Activated effector memory CD4-positive, alpha-beta T cell treated with anti-CD3 and anti-CD28 coated beads, Interleukin-2, amount 50 U/mL, for 16 hours (primary cell): ENCODE data around the gene RHEBL1.

ENCODE experiments used
- DNase-seq: peaks from one replicate; pipeline ENCODE4 v3.0.0-alpha.2; 2020

RHEBL1 gene

DNA sequence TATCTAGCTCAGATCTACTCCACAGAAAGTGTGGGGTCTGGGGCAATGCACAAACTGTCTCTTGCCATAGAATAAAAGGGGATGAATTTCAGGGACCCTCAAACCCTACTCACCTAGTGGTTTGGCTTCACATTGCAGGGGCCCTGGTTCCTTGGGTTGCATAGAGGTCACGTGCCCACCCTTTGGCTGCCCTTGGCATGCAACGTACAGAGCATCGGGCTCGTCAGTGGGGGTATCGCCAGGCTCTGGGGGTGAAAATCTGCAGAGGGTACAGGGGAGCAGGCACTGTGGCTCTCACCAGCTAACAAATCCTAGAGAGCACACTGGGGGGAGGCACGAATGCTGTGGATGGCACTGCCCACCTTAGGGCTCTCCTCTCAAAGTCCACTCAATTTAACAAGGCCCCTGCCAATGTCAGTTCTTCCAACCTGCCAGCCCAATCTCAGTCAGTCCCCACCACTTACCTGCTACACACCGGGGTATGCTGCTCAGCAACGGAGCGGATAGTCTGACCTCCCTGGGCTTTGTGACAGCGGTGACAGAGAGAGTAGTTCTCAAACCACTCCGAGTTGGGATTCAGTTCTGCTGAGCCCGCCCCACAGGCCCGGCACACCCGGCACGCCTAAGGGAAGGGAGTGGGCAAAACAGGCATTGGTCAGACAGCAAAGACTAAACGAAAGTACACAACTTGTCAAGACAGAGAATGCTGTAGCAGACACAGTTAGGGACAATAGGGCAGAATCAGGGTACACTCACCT is 17.1 kb downstream of the RHEBL1 start:
- DNase-seq = no peak

DNA sequence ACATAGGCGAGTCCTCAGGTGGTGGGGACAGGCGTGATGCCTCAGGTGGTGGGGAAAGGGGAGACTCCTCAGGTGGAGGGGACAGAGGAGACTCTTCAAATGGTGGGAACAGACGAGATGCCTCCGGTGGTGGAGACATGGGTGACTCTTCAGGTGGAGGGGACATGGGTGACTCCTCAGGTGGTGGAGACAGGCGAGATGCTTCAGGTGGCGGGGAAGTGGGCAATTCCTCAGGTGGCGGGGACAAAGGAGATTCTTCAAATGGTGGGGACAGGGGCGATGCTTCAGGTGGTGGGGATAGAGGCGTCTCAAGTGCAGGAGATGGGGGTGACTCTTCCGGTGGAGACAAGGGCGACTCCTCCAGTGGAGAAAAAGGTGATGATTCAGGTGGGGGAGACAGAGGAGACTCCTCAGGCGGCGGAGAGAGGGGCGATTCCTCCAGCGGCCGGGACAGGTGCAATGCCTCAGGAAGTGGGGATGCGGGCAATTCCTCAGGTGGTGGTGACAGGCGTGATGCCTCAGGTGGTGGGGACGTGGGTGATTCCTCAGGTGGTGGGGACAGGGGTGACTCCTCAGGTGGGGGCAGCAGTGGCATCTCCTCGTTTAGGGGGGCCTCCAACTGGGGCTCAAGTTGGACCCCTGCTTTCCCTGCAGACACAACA is 17.9 kb downstream of the RHEBL1 start:
- DNase-seq = no peak

DNA sequence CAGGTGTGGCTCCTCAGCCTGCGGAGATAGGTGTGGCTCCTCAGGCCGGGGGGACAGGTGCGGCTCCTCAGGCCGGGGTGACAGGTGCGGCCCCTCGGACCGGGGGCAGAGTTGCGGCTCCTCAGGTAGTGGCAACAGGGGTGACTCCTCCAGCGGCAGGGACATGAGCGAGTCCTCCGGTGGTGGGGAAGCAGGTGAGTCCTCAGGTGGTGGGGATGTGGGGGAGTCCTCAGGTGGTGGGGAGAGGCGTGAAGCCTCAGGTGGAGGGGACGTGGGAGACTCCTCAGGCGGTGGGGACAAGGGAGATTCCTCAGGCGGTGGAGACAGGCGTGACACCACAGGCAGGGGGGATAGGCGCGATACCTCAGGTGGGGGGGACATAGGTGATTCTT is 18.4 kb downstream of the RHEBL1 start:
- peak; percentile 60 for DNase-seq

DNA sequence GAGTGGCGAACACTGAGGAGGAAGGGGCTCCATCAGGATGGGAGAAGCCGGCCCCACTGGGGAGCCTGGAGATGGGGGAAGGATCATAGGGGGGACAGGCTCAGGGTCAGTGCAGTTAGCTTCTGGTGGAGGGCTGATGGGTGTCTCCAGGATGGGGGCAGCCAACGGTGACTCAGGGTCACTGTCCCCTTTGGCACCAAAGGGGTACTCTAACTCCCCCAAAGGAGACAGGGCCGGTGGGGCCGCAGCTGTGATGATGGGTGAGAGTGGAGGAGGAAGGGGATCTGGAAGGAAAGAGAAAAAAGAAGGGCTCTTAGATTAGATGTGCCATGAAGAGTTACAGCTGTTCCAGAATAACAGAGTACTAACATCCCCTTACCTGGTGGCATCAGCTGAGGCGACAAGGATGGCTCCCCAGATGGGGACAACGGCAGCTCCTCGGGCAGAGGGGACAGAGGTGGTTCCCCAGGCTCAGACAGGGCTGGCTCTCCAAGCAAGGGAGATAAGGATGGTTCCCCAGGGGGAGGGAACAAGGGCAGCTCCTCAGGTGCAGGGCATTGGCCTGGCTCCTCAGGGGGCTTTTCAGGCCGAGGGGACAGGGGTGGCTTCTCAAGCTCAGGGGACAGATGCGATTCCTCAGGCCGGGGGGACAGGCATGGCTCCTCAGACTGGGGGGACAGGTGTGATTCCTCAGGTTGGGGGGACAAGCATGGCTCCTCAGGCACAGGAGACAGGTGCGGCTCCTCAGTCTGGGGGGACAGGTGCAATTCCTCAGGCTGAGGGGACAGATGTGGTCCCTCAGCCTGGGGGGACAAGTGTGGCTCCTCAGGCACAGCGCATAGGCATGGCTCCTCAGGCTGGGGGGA is 19.0 kb downstream of the RHEBL1 start:
- no peak for DNase-seq

DNA sequence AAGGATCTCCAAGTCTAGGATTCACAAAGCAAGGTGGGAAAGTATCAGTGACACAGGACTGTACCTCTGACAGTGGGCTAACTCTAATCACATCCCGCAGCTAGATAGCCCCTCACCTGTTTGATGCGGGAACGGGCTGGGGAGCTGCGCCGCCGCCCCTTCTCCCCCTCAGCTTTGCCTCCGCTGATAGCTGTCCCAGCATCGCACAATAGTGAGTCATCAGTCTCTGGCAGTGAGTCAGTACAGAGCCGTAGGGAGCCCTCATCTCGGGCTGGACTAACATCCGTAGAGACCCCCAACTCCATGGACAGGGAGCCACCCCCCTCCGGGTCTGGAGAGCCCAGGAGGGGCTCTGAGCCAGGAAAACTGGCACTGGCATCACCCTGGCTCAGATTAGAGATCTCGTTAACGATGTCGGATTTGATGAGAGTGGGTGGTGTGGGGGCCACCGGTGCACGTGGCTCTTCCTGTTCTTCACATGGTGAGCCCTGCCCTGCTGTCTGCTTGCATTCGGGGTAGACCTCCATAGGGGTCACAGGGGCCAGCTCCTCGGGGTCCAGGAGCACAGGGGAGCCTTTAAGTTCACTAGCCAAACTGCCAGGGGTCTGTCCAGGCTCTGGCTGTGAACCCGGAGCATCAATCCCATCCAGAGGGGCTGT is 20.1 kb downstream of the RHEBL1 start:
- no peak for DNase-seq

DNA sequence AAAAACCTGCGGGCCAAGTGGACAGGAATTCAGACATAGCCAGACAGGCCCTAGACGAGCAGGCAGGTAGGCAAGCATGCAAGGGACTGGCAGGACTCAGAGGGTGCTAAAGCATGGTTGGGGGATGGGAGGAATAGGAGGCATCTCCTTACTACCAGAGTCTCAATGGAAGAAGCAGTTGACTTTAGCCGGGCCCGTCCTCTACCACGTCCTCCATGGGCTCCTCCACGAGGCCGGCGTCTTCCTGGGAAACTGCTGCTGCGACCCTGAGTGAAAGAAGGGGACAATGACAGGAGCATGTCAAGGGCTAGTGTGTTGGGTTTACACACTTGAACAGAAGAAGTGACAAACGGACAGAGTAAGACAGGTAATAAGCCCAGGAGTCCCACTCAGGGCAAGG is 20.8 kb downstream of the RHEBL1 start:
- DNase-seq = no peak

DNA sequence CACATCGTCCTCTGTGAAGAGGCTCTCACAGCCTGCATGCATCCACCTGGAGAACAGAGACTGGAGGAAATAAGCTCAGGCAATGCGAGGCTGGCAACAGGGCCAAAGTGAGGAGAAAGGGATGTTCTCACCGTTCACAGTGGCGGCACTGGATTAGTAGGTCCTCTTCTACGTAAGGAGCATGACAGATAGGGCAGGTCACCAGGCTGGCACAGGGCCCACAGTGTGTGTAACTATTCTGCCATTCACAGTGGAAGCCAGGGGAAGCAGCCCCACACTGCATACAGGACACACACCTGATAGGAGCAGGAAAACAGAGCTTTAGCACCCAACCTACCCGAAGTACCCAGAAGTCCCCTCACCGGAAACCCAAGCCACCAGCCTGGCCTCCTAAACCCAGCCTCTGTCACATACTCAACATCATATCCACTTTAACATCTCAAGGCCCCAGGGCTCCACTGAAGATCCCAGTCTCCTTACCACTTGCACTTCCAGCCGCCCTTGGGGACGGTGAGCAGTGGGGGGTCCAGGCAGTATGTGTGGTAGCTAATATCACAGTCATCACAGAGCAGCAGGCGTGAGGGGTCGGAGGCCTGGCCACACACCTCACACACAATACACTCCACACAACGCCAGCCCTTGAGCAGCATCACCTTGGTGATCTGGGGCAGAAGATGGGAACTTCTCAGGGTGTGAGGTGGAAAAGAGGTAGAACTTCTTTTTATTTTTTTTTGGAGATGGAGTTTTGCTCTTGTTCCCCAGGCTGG is 23.5 kb downstream of the RHEBL1 start:
- no peak for DNase-seq

DNA sequence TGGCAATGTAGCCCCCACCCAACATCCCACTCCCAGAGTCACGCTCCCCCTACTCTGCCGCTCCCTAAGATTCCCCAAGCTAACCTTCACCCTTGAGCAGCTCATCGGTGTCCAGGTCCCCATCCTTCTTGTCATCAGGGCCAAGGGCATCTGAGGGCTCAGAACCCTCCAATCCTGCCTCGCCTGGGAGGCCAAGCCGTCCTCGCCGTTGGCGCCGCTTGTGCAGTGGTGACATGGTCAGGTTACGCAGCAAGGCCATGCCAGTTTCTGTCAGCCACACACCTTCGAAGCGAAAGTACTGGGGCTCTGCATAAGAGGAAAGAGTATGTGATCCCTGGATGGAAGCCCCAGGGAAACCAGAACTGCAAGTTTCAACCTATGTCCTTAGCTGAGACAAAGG is 25.1 kb downstream of the RHEBL1 start:
- no peak for DNase-seq

DNA sequence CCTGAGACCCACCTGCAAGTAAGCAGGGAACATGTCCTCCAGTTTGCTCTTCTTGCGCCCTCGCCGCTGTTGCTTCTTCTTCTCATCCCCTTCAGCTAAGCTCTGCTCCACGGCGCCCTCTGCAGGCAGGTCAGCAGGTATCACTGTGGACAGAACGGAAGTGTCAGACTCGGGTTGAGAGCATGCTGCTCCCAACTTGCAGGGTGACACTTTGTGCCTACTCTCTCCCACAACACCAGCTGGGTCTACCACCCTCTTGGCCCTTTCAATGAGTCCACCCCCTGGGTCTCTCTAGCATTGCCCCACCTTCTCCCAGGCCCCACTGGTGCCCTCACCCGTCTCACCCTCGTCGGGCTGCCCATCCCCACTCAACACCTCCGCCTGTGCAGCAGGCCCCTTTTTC is 25.9 kb downstream of the RHEBL1 start:
- peak; percentile 91 for DNase-seq

DNA sequence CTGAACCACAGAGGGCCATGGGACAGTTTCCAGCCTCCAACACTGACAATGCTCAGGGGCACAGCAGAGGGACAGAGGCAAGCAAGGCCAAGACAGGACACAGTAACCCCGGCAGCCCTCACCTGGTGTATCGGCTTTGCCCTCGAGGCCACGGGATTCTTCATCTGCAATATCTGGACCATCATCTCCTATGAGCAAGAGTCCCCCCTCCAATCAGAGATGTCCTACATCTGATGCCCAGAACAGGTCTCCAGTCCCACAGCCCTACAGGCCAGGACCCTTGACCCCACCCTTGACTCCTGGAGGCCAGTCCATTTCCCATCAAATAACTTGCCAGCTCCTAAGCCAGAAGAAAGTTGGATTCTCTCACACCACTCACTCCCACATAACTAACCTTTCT is 26.5 kb downstream of the RHEBL1 start:
- no peak for DNase-seq

DNA sequence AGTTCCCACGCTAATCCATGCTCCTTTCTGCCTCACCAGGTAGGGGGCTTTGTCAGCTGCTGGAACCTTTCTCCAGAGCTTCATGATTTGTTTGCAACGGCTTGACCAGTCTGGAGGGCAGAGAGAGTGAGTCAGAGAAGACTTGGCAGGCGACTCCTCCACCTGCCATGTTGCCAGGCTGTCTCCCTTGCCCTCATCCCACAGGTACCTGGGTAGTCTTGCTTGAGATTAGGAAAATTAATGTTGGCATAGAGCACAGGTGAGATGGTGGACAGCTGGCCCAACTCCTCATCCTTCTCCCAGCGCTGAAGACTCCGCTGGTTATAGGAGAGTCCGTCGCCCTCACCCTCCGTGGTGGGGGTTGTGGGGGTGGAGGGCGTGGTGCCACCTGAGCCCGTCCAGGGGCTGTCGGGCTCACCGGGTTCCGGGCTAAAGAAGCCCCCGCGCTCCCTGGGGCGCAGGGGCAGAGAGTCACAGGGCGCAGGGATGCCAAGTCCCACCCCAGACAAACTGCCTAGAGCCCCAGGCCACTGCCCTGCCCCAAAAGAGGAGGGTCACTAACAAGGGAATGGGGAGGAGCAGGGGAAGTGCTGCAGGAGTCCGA is 27.8 kb downstream of the RHEBL1 start:
- DNase-seq = no peak

DNA sequence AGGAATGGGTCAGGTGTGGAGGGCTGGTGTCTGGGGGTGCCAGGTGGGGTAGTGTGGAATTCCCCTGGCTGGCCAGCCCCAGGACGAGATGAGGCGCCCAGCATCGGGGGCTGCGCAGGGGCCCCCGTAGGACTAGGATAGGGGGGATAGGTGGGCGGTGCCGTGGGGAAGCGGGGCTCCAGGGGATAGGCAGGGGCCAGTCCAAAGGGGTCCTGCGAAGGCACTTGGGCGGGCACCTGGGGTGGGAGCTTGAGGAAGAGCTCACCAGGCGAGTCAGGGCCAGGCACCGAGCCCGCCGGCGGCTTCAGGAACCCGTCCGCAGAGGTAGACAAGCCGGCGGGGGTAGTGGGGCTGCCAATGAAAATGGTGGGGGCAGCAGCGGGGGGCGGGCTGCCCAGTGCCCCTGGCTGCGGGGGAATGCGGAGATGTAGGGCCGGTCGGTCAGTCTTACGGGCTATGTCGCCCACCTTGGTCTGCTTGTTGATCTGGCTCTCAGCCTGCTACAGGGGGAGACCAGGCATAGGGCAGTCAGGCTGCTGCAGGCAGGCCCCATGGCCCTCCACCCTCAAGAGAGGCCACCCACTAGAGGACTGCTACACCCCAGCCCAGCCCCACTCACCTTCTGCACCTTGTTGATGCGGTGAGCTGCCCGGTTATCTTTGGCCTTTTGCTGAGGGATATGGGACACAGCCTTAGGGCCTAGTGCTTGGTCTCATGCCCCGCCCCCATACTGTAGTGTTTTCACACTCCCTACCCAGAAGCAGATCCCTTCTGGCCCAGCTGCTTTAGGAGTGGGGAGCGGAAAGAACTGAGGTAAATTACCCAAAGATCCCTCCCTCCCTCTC is 28.5 kb downstream of the RHEBL1 start:
- no peak for DNase-seq

DNA sequence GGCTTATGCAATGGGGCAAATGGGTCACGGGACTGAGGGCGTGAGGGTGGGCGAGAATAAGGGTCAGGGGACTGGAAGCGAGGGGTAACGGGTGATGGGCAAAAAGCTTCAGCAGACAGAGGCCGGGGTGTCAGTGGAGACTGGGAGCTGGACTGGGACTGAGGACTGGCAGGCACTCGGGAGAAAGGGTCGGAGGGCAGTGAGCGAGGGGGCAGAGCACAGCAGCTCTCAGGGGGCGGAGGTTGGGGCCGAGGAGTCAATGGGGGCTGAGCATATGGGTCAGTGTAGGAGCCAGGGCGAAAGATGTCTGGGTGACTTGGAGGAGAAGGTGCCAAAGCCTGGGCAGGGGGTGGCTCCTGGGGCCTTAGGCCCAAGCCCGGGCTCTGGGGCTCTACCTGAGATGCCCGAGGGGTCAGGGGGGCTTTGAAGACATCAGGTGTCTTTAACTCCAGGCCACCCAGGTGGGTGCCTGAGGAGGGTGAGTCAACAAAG is 29.4 kb downstream of the RHEBL1 start:
- no peak for DNase-seq

DNA sequence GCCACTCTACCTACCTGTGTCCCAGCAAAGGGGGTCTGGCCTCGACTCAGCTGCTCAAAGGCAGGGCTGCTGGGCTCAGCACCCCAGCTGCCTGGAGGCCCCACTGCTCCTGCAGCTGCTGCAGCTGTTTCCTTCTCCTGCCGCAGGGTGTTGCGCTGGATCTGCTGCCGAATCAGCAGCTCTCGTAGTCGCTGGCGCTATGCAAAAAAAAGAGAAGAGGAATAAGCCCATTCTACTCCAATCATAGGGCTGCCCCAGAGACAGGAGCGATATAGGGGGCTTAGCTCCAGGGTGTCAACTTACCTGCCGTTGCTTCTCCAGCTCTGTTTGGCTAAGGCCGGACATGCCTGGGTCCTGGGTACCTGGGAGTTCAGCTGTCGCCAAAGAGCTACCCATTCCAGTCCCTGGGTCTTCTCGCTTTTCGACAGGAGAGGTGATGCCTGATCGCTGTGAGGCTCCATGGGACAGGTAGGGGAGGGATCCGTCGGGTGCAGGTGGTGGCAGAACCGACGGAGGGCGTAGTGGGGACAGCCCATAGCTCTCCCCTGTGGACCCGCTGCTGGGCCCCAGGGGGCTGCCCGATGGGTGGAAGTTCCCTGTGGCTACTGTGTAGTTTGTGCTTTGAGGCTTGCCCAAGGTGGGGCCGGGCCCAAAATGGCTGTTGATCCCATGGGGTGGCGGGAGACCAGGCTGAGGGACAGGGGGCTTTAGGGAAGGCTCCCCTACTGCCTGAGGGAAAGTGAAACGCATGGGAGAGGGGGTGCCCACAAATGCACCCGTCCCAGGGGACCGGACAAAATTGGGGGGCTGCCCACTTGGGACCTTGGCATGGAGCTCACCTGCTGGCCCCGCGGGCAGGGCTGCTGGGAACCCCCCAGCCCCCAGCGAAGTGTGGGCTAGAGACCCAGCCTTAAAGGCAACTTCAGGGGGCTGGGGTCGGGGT is 30.1 kb downstream of the RHEBL1 start:
- no peak for DNase-seq

DNA sequence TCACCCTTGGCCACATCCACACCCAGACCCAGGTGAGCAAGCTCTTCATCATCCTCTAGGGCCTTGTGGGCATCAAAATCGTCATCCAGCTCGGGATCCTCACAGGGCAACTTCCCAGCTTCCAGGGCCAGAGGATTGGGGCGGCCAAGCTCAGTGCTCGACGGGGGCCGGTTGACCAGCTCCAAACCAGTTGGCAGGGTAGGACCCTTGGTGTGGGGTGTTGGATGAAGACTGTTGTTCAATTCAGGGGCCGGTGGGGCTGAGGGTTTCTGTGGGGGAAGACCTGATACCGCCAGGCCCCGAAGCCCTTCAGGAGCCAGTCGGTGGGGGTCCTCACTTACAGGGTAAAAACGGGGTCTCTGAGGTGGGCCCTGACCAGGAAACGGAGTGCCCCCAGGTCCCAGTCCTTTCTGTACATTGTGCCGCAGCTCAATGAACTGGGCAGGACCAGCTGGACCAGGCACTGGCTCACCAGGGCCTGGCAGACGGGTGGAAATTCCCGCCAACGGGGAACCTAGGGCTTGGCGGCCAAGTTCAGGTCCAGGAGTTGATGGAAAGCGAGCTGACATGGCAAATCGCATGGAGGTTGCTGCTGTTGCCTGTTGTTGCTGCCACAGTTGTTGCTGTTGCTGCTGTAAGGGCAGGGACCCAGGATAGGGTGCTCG is 31.4 kb downstream of the RHEBL1 start:
- DNase-seq = no peak

DNA sequence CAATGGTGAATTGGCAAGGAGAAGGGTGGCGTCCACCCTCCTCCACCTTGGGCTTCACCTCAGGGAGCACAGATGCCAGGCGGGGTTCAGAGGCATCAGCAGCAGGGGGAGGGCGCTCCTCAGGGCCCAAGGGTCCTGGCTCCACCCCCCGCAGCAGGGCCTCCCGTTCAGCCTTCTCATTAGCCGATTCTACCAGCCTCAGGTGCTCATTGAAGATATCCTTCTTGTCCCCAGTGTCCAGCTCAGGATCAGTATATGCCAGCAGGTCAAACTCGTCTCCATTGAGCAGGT is 31.9 kb downstream of the RHEBL1 start:
- no peak for DNase-seq

DNA sequence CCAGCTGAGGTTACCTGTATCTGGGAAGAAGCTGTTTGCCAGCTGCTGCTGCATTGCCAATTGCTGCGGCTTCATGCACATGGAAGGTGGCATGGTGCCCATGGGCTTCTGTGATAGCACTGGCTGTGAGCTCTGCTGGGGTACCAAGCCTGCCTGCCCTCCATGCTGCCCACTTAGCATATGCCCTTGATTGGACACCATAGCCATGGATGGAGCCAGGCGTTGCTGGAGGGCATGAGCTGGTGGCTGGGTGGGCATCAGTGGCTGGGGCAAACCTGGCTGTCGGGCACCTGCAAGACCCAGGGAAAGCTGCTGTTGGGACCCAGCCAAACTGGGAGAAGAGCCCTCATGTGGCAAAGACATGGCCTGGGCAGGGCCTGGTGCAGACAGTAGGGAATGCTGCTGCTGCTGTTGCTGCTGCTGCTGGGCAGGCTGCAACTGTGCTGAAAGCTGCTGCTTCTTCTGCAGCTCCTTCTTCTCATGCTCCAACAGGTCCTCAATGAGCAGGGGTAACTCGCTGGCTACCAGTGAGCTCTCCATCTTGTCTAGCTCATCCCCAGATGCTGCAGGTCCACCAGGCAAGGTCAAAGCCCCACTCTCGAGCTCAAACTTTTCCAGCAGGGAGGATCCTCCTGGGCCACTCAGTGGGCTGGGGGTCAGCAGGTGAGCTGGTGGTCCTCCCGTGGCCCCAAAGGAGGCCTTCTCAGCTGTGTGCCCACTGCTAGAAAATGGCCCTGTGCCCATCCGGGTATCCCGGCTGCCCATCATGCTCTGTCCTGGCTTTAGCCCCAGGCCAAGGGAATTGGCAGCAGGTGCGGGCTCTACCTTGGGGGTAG is 32.5 kb downstream of the RHEBL1 start:
- no peak for DNase-seq

DNA sequence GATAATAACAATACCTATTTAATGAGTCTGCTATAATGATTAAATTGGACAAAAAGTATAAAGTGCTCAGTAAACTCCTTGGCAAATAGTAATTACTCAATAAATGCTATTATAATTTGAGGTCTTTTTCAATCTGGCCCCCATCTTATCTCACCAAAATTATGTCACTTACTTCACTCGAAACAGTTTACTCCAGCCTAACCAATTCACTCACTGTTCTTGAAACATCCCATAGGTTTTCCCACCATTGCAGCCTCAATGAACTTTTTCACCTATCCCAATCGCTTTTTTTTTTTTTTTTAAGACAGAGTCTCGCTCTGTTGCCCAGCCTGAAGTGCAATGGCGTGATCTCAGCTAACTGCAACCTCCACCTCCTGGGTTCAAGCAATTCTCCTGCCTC is 33.8 kb downstream of the RHEBL1 start:
- DNase-seq = no peak

DNA sequence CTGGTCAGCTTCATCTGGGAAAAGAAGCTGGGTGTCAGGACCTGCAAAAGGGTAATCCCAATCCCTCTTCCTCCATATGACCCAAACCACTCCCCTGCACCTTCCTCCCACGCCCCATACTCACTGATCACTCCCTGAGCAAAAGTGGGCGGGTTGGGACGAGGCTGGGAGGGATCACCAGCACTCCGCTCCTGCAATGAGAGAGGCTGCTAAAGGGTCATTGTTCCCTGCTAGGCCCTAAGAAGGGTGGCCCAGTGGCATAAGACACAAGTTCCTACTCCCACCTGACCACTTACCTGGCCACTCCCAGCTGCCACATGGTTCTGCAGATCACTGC is 35.5 kb downstream of the RHEBL1 start:
- DNase-seq = no peak
